Daoy (cell line): Measurements from ENCODE around the gene JAK1. TPM values are rescaled to one million over a fixed set of nuclear protein-coding genes. Genes with fewer than 3 reads are reported as not detected.
"Not testable (repeated sequence)": the region's sequence is repeated elsewhere in the genome, so short reads cannot be mapped to it uniquely, and the experiment has no call there.

Experiments
- DNase-seq: peaks from one replicate; pipeline ENCODE4 v3.0.0-alpha.2; 2015; ENCODE audit warnings: low read depth
- total RNA-seq: library from RNA; depleted of rRNA; stranded (reverse); fragments of >200 nt; shearing (Covaris generic); gene quantifications from 2 replicates; pipeline ENCODE4 v1.2.3, GENCODE V29; 2014

JAK1 gene
- total RNA-seq, 1 experiment from 2014 or later = 70.3 TPM

- no peak for DNase-seq
These were observed 16.0 kb downstream of the JAK1 start for GRCh38 chr1:64950284-64950809.

GRCh38 chr1:64948905-64949833 lies 17.2 kb downstream of the JAK1 start:
- no peak for DNase-seq

- no peak for DNase-seq
These were observed 18.1 kb downstream of the JAK1 start for GRCh38 chr1:64948216-64948615.

GRCh38 chr1:64946916-64947315 lies 19.4 kb downstream of the JAK1 start:
- DNase-seq = no peak

GRCh38 chr1:64944913-64945312 lies 21.4 kb downstream of the JAK1 start:
- DNase-seq = no peak

- no peak for DNase-seq
These were observed 23.7 kb downstream of the JAK1 start for GRCh38 chr1:64942675-64943074.

- DNase-seq = no peak
These were observed 24.2 kb downstream of the JAK1 start for GRCh38 chr1:64942118-64942517.

- DNase-seq = no peak
These were observed 24.8 kb downstream of the JAK1 start for GRCh38 chr1:64941461-64942117.

GRCh38 chr1:64940025-64940424 lies 26.3 kb downstream of the JAK1 start:
- DNase-seq = no peak

GRCh38 chr1:64938991-64939390 lies 27.4 kb downstream of the JAK1 start:
- DNase-seq = no peak

GRCh38 chr1:64936956-64937355 lies 29.4 kb downstream of the JAK1 start:
- DNase-seq = no peak

- DNase-seq = no peak
These were observed 30.7 kb downstream of the JAK1 start for GRCh38 chr1:64935551-64936155.

- DNase-seq = no peak
These were observed 31.5 kb downstream of the JAK1 start for GRCh38 chr1:64934878-64935275.

GRCh38 chr1:64934115-64934877 lies 32.1 kb downstream of the JAK1 start:
- DNase-seq = peak; percentile 80

GRCh38 chr1:64933296-64934070 lies 32.9 kb downstream of the JAK1 start:
- peak; percentile 48 for DNase-seq

- no peak for DNase-seq
These were observed 33.4 kb downstream of the JAK1 start for GRCh38 chr1:64932962-64933295.

GRCh38 chr1:64930640-64931039 lies 35.7 kb downstream of the JAK1 start:
- DNase-seq = not testable (repeated sequence)

- no peak for DNase-seq
These were observed 37.1 kb downstream of the JAK1 start for GRCh38 chr1:64929221-64929620.

- DNase-seq = no peak
These were observed 38.0 kb downstream of the JAK1 start for GRCh38 chr1:64928325-64928724.

- DNase-seq = no peak
These were observed 40.8 kb downstream of the JAK1 start for GRCh38 chr1:64925594-64925993.

- DNase-seq = peak; percentile 50
These were observed 43.0 kb downstream of the JAK1 start for GRCh38 chr1:64923294-64923718.
